Hepatocyte (in vitro differentiated cells): Measurements from ENCODE around the gene SLC25A27.

Experiments
- EZH2 ChIP-seq: fragments of 200-600 bp; sonication (generic); IDR thresholded peaks from 2 replicates; pipeline ENCODE4 v1.6.1; 2016; ENCODE audit warnings: antibody characterized with exemption, mild to moderate bottlenecking, borderline replicate concordance
- EZH2phosphoT487 ChIP-seq: fragments of 200-600 bp; sonication (generic); IDR thresholded peaks from one replicate; pipeline ENCODE4 v1.6.1; 2018; ENCODE audit warnings: antibody characterized with exemption, mild to moderate bottlenecking, low read depth, moderate library complexity; ENCODE audit not compliant: unreplicated experiment, severe bottlenecking
- TF ChIP-seq, protein P1 (sequence below): fragments of 200-600 bp; sonication (generic); IDR thresholded peaks from 2 replicates; pipeline ENCODE4 v1.5.1; 2016; ENCODE audit warnings: antibody characterized with exemption, mild to moderate bottlenecking; ENCODE audit not compliant: poor library complexity

DNA sequence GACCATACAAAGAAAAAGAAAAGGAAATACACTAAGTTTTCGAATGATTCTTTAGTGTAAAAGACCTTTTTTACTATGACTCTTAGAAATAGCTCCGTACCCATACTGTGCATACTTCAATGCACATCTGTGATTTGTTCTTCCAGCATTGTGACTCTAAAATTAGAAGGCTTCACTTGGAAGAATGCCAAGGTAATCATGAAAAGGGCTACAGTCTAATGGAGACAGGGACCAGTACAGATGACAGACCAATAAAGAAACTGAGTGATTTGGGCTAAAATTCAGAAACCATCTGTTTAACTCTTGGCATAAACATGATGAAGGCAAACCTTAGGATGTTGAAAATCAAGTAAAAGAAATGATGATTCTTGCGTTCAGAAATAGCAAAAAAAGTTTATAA is 46.4 kb upstream of the SLC25A27 start:
- TF ChIP-seq EZH2, result no peak
- TF ChIP-seq, protein P1, sequence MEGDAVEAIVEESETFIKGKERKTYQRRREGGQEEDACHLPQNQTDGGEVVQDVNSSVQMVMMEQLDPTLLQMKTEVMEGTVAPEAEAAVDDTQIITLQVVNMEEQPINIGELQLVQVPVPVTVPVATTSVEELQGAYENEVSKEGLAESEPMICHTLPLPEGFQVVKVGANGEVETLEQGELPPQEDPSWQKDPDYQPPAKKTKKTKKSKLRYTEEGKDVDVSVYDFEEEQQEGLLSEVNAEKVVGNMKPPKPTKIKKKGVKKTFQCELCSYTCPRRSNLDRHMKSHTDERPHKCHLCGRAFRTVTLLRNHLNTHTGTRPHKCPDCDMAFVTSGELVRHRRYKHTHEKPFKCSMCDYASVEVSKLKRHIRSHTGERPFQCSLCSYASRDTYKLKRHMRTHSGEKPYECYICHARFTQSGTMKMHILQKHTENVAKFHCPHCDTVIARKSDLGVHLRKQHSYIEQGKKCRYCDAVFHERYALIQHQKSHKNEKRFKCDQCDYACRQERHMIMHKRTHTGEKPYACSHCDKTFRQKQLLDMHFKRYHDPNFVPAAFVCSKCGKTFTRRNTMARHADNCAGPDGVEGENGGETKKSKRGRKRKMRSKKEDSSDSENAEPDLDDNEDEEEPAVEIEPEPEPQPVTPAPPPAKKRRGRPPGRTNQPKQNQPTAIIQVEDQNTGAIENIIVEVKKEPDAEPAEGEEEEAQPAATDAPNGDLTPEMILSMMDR, result no peak
- TF ChIP-seq EZH2phosphoT487, result no peak
